HG03159 (cell line): ENCODE data around the gene OGG1.

Experiments
- ATAC-seq: cut with Tn5 transposase; IDR thresholded peaks from one replicate; pipeline ENCODE4 v1.9.1; 2021; ENCODE audit warnings: mild to moderate bottlenecking, moderate library complexity; ENCODE audit not compliant: unreplicated experiment

The OGG1 gene

GRCh38 chr3:9749645-9750555 is at the start of gene OGG1:
Gene OGG1 (plus strand): TSS chr3:9749952. CDS start chr3:9750287, 335 bp downstream.
- peak; percentile 95 for ATAC-seq

GRCh38 chr3:9700536-9700935 is 49.2 kb upstream of the OGG1 start:
- no peak for ATAC-seq

DNA sequence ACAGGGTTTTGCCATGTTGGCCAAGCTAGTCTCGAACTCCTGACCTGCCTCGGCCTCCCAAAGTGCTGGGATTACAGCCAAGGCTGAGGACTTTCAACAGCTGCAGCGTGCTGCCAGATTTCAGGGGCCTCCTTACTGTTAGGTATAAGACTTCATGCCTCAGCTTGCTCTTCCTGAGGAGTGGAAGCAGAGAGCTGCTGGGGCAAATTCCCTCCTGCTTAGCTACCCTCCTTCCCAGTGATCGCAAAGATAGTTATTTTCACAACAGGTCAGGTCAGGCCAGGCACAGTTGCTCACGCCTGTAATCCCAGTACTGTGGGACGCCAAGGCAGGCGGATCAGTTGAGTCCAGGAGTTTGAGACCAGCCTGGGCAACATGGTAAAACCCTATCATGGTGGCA is 48.7 kb upstream of the OGG1 start:
- no peak for ATAC-seq

DNA sequence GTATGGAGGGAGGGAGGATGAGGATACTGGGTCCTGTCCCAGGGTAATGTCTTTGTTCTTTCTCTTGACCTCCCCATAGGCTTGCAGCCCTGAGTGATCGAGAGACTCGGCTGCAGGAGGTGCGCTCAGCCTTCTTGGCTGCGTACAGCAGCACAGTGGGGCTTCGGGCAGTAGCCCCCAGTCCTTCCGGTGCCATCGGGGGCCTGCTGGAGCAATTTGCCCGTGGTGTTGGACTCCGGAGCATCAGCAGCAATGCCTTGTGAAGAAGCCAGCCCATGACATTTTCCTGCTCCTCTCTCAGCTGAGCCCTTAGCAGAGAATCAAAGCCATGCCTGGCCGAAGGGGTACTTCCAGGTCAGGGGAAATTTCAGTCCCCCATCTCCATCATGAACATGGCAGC is 48.0 kb upstream of the OGG1 start:
- no peak for ATAC-seq

DNA sequence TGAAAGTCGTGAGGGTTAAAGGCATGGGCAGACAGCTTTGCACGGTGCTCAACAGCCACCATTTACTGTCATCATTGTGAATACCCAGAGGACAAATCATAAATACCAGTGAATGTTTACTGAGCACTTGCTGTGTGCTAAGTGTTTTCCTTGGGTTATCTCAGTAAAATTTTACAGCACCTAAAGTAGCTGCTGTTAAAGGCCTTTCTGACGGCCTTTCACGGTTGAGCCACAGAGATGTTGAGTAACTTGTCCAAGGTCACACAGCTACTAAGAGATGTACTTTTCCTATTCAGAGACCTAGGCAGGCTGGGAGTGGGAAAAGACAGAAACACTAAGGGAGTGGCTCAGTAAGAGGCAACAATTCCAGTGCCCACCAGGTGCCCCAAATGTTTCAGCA is 46.5 kb upstream of the OGG1 start:
- ATAC-seq, result no peak

- no peak for ATAC-seq
These were observed 45.9 kb upstream of the OGG1 start, which contains the start of gene CPNE9 for GRCh38 chr3:9703736-9704346. Gene CPNE9 (plus strand): TSS chr3:9703833. CDS start chr3:9703997, 164 bp downstream.

DNA sequence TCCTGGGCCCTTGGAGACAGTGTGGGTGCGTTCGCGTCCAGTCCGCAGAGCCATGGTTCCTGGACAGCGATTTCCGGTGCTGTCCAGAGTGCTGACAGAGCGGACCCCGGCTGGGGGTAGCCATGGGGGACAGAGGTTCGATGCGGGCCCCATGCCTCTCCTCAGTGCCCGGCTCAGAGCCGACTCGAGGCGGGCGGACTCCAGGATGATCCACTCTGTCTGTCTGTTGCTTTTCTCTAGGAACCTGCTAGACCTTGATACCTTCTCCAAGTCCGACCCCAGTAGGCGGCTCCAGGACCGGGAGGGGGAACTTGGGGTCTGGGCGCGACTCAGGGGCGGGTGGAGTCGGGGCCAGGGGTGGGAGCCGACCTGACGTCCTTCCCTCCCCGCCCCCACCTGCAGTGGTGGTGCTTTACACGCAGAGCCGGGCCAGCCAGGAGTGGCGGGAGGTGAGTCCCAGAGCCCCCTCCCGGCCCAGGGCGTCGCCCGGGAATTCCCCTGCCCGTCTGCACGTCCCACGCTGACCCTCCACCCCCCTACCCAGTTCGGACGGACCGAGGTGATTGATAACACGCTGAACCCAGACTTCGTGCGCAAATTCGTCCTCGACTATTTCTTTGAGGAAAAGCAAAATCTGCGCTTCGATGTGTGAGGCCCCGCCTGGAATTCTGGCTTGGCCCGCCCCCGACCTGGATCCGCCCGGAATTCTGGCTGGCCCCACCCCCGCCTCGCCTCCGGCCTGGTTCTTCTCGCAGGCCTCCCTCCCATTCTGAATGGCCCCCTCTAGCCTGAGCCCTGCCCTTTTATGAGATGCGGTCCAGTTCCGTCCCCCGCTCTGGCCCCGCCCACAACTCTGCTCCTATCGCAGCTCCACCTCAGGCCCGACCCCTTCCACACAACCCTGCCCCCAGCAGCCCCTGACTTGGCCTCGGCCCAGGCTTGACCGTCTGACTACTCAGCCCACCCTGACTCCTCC is 45.1 kb upstream of the OGG1 start:
- ATAC-seq, result no peak

DNA sequence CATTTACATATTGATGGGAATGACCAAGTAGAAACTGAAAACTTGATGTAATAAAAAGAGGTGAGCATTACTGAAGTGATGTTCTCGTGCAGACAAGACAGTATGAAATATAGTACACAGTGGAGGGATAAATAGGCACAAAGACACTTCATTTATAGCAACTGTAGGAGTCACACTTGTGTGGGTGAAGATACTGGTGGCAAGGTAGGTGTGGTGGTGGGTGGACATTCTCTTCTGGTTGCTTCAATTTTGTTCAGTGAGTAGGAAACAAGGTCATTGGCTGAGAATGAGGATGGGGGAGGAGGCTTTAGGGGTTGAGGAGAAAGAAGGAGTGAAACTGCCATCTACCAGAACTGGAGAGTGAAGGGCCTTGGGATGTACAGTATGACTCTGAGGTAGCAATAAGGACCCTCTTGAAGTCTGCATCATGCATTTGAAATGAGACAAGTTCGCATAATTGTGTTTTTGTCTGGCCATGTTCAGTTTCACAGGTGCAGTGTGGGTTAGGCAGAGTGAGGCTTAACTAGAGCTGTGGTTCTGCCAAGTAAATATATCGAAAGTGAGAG is 39.5 kb upstream of the OGG1 start:
- no peak for ATAC-seq

DNA sequence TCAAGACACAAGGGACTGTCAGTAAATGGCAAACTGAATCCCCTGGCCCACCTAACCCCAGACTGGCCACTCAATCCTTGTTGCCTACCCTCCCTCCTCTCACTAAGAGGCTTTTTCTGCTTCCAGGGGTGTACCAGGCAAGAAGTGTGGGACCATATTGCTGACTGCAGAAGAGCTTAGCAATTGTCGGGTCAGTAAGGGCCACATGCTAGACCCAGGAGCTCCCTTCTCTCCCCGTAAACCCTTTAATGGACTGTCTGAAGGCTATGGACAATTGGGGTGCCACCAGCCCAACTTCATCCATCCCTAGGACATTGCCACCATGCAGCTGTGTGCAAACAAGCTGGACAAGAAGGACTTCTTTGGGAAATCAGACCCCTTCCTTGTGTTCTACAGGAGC is 37.3 kb upstream of the OGG1 start:
- no peak for ATAC-seq

- no peak for ATAC-seq
These were observed 36.6 kb upstream of the OGG1 start for GRCh38 chr3:9713142-9713541.

DNA sequence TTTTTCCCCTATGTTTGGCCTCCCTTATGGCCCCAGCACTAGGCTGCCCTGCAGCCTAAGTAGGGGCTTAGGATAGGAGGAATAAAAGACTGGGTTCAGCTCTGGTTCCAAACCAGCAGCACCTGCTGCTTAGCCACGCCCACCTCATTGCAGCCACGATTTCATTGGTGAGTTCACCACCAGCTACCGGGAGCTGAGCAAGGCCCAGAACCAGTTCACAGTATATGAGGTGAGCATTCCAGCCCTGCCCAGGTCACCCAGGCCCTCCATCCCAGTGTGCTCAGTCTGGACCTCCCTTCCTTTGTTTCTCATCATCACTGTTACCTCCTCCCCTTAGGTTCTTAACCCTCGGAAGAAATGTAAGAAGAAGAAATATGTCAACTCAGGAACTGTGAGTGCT is 34.6 kb upstream of the OGG1 start:
- no peak for ATAC-seq

DNA sequence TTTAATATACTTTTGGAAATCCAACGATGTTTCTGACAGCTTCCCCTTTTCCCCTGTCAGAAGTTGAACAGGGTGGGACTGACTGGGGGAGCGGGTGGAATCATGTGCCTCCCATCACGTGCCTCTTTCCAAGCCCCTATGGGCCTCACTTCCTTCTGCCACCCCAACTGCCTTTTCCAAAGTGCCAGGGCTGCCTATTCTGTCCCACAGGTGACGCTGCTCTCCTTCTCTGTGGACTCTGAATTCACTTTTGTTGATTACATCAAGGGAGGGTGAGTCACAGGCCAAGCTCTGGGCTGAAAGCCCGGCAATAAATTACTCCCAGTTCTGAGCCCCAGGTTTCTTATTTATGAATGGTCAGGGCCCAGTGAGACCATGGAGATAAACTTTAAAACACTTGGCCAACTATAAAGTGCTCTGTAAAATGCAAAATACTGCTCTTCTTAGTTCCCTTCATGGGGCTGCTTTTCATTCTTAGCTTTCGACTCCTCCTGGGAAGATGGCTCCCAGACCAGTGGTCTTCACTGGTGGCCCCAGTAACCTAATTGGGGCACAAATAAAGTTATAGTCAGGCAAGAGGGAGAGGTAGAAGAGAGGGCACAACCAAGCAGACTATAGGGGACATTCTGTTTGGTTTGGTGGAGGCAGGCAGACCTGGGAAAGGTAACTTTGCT is 33.9 kb upstream of the OGG1 start:
- no peak for ATAC-seq

DNA sequence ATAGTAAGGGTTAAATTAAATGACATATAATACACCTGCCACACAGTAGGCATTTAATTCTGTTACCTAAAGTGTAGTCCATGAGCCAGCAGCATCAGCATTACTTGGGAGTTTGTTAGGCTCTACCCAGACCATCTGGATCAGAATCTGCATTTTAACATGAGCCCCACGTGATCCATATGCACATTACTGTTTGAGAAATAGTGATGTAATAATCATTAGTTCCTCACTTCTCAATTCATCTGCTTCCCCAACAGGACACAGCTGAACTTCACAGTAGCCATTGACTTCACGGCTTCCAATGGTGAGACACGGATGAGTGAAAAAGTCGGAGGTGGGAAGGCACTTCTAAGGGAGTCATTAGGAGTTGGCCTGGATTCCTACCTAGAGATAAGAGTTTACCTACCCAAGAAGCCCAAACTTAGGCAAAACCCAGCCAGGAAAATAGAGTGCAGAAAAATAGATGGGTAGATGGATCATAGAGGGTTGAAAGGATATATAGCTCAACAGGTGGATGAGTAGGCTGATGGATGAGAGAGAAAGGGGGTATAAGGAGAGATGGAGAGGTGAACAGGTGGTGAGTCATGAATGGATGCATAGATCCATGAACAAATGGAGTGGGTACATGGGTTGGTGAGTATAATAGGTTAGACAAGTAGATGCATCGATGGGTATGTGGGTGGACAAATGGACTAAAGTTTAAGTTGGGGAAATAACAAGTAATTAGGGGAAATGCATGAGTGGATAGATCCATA is 32.8 kb upstream of the OGG1 start:
- ATAC-seq, result no peak

DNA sequence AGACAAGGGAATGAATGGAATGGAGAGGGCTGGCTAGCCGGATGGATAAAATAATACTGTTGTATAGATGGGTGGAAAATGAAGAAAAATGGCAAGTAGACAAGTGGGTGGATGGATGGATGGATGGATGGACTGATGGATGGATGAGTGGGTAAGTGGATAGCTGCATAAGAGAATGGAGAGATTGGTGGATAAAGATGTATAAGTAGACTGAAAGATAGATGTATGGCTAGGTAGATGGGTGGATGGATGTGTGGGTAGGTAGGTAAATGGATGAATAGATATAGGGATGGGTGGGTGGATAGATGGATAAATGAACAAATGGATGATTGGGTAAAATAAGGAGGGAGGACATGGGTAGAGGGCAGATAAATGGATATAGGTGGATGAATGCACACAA is 32.2 kb upstream of the OGG1 start:
- no peak for ATAC-seq

GRCh38 chr3:9718118-9718517 is 31.6 kb upstream of the OGG1 start:
- ATAC-seq, result no peak

- ATAC-seq, result no peak
These were observed 28.6 kb upstream of the OGG1 start for GRCh38 chr3:9721015-9721699.

DNA sequence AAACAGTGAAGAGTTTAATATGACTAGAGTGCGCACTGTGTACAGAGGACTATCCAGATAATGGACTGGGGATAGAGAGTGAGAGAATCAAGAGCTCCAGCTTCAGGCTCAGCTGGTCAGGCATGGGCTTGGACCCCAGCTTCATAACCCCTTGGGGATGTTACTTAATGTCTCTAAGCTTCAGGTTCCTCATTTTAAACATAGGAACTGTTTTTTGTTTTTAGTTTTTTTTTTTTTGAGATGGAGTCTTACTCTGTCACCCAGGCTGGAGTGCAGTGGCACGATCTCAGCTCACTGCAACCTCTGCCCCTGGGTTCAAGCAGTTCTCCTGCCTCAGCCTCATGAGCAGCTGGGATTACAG is 28.1 kb upstream of the OGG1 start:
- ATAC-seq, result no peak

- ATAC-seq, result no peak
These were observed 23.8 kb upstream of the OGG1 start for GRCh38 chr3:9725775-9726515.
